Measurements from ENCODE around the gene HHIPL2. TPM values are rescaled to one million over a fixed set of nuclear protein-coding genes. Genes with fewer than 3 reads are reported as not detected.

Gene HHIPL2
- polyA plus RNA-seq, 1 experiment: 0.30 TPM

GRCh38 chr1:222555992-222556615 lies 8.2 kb upstream of the HHIPL2 start:
- DNase-seq (ENCODE audit: low read depth, low spot score): no peak
- Histone ChIP-seq H3K27ac (ENCODE audit: low read depth, low read length) (no peak overlapping the region), H3K27me3 (ENCODE audit: control insufficient read depth, insufficient read depth, low read length) (no peaks in the 10 kb centered on the region), H3K4me3 (ENCODE audit: low read depth, low read length) (no peak overlapping the region), H3K9me3 (ENCODE audit: control insufficient read depth, insufficient read depth, low read length) (no peaks in the 10 kb centered on the region)
- CTCF ChIA-PET: interaction anchor here (1.0 to 1.3 kb wide), 2 partner anchors 9 to 78 kb away, joined by 3 to 5 read pairs; no protein-coding TSS in a partner anchor
- TF ChIP-seq CTCF (IDR thresholded peaks at IDR 0.05; ENCODE audit: low read depth, low read length): no peak
- POLR2A ChIA-PET: no interaction called here

- CTCF ChIA-PET: no interaction called here
- Histone ChIP-seq H3K27ac (ENCODE audit: low read depth, low read length) (no peak overlapping the region), H3K4me3 (ENCODE audit: low read depth, low read length) (no peak overlapping the region), H3K9me3 (ENCODE audit: control insufficient read depth, insufficient read depth, low read length) (no peaks in the 10 kb centered on the region), H3K27me3 (ENCODE audit: control insufficient read depth, insufficient read depth, low read length) (no peaks in the 10 kb centered on the region)
- no peak for TF ChIP-seq CTCF (IDR thresholded peaks at IDR 0.05; ENCODE audit: low read depth, low read length)
- no peak for DNase-seq (ENCODE audit: low read depth, low spot score)
- POLR2A ChIA-PET: no interaction called here
Observed at GRCh38 chr1:222554177-222554576, 6.3 kb upstream of the HHIPL2 start.

GRCh38 chr1:222552882-222553281 lies 5.0 kb upstream of the HHIPL2 start:
- Histone ChIP-seq H3K4me3 (ENCODE audit: low read depth, low read length) (no peak overlapping the region), H3K27ac (ENCODE audit: low read depth, low read length) (no peak overlapping the region), H3K9me3 (ENCODE audit: control insufficient read depth, insufficient read depth, low read length) (no peaks in the 10 kb centered on the region), H3K27me3 (ENCODE audit: control insufficient read depth, insufficient read depth, low read length) (no peaks in the 10 kb centered on the region)
- TF ChIP-seq CTCF (IDR thresholded peaks at IDR 0.05; ENCODE audit: low read depth, low read length): no peak
- ChIA-PET CTCF (interaction anchor here (1.1 kb wide), 1 partner anchor 37 kb away, joined by 4 read pairs; the partner anchor contains the start of gene TAF1A), POLR2A (no interaction called here)
- no peak for DNase-seq (ENCODE audit: low read depth, low spot score)

DNA sequence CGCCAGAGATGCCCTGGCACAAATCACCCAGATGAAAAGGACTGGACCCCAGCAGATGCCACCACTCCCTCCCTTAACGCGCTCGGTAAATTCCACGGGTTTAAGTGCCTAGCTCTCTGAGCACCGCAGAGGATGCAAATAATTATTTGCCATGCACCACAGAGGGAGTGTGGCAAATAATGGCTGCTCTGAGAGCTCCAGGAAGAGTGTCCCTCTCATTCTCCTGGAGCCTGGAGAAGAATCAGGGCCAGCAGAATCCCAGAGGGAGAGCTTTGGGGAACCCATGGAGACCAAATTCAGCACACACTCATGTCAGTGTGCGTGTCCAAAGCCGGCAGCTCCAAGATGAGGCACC lies 667 bp downstream of the HHIPL2 start:
- CTCF ChIA-PET: interaction anchor here (1.2 to 1.7 kb wide), 3 partner anchors 10 to 82 kb away, joined by 5 to 6 read pairs (median 5); no protein-coding TSS in a partner anchor
- no peaks in the 10 kb centered on the region for H3K27me3 ChIP-seq (ENCODE audit: control insufficient read depth, insufficient read depth, low read length)
- no peak overlapping the region for H3K4me3 ChIP-seq (ENCODE audit: low read depth, low read length)
- TF ChIP-seq CTCF (IDR thresholded peaks at IDR 0.05; ENCODE audit: low read depth, low read length): no peak
- no peaks in the 10 kb centered on the region; the same call in 1 of the 2 replicates for H3K9me3 ChIP-seq (ENCODE audit: control insufficient read depth, insufficient read depth, low read length)
- H3K27ac ChIP-seq (ENCODE audit: low read depth, low read length): peak overlapping the region; percentile 62
- DNase-seq (ENCODE audit: low read depth, low spot score): no peak
- POLR2A ChIA-PET: no interaction called here

DNA sequence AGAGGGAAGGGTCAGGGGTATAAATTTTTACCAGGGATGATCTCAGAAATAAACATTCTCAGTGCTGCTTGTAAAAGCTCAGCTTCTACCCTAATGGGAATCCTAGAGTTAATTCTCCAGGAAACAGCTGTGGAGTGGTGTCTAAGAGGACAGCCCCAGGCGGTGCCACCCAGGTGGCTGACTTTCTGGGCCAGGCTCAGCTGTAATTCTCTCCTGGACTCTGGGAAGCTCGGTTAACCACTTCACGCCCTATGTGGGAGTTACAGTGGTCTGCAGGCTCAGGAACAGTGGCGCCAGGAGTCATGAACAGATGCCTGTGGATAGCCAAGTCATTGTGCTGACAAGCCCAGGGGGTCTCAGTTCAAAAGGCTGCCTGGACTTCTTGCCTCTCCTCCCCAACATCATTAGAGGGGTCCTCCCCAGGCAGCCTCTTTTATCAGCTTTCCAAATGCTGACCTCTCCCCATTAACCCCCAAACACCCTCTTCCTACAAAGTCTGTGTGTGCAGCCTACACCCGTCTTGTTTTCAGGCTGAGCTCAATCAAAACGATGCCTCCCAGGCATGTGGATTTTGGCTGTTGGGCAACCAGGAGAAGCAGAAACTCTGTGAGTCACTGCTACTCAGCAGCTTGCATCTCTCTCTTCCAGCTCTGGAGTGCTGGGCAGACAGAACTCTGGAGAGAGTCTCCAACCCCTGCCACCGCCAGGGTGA lies 1.2 kb downstream of the HHIPL2 start:
- DNase-seq (ENCODE audit: low read depth, low spot score): peak; percentile 46
- Histone ChIP-seq H3K27ac (ENCODE audit: low read depth, low read length) (peak overlapping the region; percentile 62), H3K9me3 (ENCODE audit: control insufficient read depth, insufficient read depth, low read length) (no peaks in the 10 kb centered on the region; the same call in 1 of the 2 replicates), H3K4me3 (ENCODE audit: low read depth, low read length) (no peak overlapping the region), H3K27me3 (ENCODE audit: control insufficient read depth, insufficient read depth, low read length) (no peaks in the 10 kb centered on the region)
- ChIA-PET CTCF (interaction anchor here (1.2 to 1.7 kb wide), 3 partner anchors 10 to 81 kb away, joined by 5 to 6 read pairs (median 5); no protein-coding TSS in a partner anchor), POLR2A (interaction anchor here (1.3 kb wide), 1 partner anchor 82 kb away, joined by 3 read pairs; no protein-coding TSS in a partner anchor)
- 0 out of 2 replicates have a peak, but pooled peaks have one; percentile 20 for TF ChIP-seq CTCF (IDR thresholded peaks at IDR 0.05; ENCODE audit: low read depth, low read length)
